ENCODE results near the gene SLC6A12.
A peak's percentile ranks its signal among the peaks of the same experiment; 100 is the strongest.

SLC6A12 gene

GRCh38 chr12:181921-182320 lies 32.0 kb downstream of the SLC6A12 start:
- no peak overlapping the region for H3K4me3 ChIP-seq (ENCODE audit: low read depth, low read length)
- DNase-seq (ENCODE audit: low read depth) = no peak
- no peak for TF ChIP-seq CTCF (IDR thresholded peaks at IDR 0.05; ENCODE audit: low read depth, low read length, missing control alignments)

DNA sequence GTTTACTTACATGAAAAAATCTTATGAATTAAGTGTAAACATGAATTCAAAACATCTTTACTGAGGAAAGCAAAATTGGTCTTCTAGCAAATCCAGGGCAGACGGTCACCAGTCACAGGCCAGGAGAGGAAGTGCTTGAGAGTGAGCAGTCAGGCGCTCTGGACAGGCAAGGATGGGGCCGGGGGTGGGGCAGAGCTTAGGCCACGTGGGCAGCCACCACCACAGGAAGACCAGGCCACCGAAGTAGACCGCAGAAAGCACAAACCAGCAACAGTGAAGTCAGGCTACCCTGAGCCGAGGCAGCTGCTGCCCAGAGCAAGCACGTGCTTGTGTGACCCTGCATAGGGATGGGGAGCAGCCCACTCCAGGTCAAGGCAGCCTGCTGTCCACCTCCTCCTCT lies 33.5 kb downstream of the SLC6A12 start:
- DNase-seq (ENCODE audit: low read depth) = peak; percentile 3
- TF ChIP-seq CTCF (IDR thresholded peaks at IDR 0.05; ENCODE audit: low read depth, low read length, missing control alignments) = no peak
- no peak overlapping the region for H3K4me3 ChIP-seq (ENCODE audit: low read depth, low read length)

- DNase-seq (ENCODE audit: low read depth) = no peak
- no peak for TF ChIP-seq CTCF (IDR thresholded peaks at IDR 0.05; ENCODE audit: low read depth, low read length, missing control alignments)
- H3K4me3 ChIP-seq (ENCODE audit: low read depth, low read length) = no peak overlapping the region
Observed at GRCh38 chr12:179885-180284, 34.1 kb downstream of the SLC6A12 start.

- no peak for DNase-seq (ENCODE audit: low read depth)
- no peak overlapping the region for H3K4me3 ChIP-seq (ENCODE audit: low read depth, low read length)
- TF ChIP-seq CTCF (IDR thresholded peaks at IDR 0.05; ENCODE audit: low read depth, low read length, missing control alignments) = no peak
Observed at GRCh38 chr12:179131-179884, 34.6 kb downstream of the SLC6A12 start.

- TF ChIP-seq CTCF (IDR thresholded peaks at IDR 0.05; ENCODE audit: low read depth, low read length, missing control alignments) = no peak
- H3K4me3 ChIP-seq (ENCODE audit: low read depth, low read length) = no peak overlapping the region
- DNase-seq (ENCODE audit: low read depth) = no peak
Observed at GRCh38 chr12:178829-179109, 35.2 kb downstream of the SLC6A12 start.

GRCh38 chr12:177980-178828 lies 35.8 kb downstream of the SLC6A12 start:
- no peak overlapping the region for H3K4me3 ChIP-seq (ENCODE audit: low read depth, low read length)
- DNase-seq (ENCODE audit: low read depth) = no peak
- TF ChIP-seq CTCF (IDR thresholded peaks at IDR 0.05; ENCODE audit: low read depth, low read length, missing control alignments) = no peak

All from GM12864 (cell line).